HG03520 (cell line): ENCODE data around the gene CYP17A1.
"Not testable (repeated sequence)": the region's sequence is repeated elsewhere in the genome, so short reads cannot be mapped to it uniquely, and the experiment has no call there.

Experiments
- ATAC-seq: cut with Tn5 transposase; IDR thresholded peaks from one replicate; pipeline ENCODE4 v1.9.1; 2021; ENCODE audit warnings: mild to moderate bottlenecking, moderate library complexity; ENCODE audit not compliant: unreplicated experiment

The CYP17A1 gene, protein sequence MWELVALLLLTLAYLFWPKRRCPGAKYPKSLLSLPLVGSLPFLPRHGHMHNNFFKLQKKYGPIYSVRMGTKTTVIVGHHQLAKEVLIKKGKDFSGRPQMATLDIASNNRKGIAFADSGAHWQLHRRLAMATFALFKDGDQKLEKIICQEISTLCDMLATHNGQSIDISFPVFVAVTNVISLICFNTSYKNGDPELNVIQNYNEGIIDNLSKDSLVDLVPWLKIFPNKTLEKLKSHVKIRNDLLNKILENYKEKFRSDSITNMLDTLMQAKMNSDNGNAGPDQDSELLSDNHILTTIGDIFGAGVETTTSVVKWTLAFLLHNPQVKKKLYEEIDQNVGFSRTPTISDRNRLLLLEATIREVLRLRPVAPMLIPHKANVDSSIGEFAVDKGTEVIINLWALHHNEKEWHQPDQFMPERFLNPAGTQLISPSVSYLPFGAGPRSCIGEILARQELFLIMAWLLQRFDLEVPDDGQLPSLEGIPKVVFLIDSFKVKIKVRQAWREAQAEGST

DNA sequence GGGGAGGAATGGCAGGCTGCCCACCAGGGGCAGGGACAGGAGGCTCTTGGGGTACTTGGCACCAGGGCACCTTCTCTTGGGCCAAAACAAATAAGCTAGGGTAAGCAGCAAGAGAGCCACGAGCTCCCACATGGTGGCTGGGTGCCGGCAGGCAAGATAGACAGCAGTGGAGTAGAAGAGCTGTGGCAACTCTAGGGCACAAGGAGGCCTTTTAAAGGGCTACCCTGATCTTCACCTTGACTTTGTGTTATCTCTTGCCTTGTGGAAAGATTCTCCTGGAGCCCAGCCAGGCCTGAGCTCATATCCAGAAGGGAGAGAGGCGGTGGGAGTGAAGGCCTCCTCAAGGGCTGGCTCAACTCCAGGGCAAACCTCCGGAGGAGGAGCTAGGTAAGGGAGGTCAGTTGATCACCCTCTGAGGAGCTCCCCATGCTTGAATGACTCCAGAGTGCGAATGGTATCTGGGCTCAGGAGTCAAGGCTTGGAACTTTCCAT lies at the start of gene CYP17A1:
Gene CYP17A1, minus strand, starts transcription at position 184 of the 492 bp plus-strand sequence. Its CDS starts 52 bp downstream, at position 132.
- no peak for ATAC-seq

DNA sequence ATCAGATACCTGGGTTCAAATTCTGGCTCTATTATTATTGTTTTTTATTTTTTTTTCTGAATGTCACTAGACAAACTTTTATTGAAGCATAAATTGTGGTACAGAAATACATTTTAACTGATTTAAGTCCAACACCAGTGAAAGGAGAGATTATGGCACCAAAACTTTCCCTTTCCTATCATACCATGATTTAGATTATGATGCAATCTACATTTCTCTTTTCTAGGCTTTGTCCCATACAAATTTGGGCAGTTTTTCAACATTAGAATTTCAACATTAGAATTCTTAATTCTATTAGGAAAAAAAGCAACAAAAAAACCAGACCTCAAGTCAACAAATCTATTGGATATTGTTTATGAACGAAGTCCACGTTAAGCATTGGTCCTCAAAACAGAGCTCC lies 43.0 kb upstream of the CYP17A1 start:
- ATAC-seq: no peak

DNA sequence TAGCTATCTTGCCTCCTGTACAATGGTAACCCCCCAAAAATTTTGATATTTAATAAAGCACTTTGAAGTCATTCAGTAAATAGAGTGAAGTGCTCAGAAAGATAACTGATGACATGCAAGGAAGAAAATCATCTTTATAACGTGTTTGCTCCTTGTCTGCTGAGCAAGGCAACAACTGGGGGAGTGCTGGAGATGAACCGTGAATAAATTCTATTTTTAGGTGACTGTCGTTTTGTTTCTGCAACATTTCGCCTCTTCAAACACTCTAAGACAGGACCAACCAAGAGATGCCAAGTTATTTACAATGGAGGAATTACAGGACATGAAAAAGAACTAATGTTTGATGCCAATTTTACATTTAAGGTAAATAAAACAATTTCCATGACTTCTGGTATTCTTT lies 41.4 kb upstream of the CYP17A1 start:
- ATAC-seq: no peak

DNA sequence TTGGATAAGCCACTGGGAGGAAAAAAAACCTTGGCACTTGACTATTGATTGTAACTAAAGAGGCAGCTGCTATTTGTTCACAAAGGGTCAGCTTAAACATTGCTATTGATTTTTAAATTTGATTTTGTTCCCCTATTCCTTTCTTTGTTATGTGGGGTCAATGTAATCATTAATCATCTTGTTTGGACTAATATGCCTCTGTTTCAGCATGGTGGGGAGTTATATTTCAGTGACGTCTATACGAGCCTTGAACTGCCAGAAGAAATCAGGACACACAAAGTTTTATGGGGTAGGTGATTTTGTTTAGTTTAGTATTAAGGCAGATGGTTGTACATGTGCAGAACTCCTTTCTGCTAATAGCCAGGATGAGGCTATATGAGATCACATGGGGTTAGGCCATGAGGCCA lies 39.5 kb upstream of the CYP17A1 start:
- ATAC-seq: no peak

DNA sequence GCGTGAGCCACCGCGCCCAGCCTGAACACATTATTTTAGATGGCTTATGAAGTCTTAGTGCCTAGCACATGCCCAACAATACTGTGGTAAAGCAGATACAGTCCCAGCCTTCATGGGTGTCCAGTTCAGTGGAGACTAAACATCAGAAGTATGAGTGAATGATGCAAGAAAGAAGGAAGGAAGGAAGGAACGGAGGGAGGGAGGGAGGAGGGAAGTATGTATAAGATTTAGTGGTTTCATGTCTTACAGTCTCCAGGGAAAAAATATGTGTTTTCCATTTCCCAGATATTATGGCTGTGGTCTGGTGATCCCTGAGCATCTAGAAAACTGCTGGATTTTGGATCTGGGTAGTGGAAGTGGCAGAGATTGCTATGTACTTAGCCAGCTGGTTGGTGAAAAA lies 35.0 kb upstream of the CYP17A1 start:
- ATAC-seq: no peak

DNA sequence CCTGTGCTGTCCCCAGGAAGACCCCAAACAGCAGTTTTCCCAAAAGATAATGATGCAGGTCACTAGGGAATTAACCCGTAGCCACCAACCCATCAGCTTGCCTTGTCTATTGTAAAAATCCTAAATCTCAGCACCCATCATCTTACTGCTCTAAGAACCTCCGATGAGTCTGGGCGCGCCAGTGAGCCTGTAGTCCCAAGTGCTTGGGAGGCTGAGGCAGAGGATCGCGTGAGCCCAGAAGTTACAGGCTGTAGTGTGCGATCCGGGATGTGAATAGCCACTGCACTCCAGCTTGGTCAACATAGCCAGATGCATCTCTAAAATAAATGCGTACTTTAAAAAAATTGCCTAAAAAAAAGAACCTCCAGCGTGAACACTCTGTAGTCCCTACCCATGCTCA lies 33.0 kb upstream of the CYP17A1 start:
- ATAC-seq: no peak

DNA sequence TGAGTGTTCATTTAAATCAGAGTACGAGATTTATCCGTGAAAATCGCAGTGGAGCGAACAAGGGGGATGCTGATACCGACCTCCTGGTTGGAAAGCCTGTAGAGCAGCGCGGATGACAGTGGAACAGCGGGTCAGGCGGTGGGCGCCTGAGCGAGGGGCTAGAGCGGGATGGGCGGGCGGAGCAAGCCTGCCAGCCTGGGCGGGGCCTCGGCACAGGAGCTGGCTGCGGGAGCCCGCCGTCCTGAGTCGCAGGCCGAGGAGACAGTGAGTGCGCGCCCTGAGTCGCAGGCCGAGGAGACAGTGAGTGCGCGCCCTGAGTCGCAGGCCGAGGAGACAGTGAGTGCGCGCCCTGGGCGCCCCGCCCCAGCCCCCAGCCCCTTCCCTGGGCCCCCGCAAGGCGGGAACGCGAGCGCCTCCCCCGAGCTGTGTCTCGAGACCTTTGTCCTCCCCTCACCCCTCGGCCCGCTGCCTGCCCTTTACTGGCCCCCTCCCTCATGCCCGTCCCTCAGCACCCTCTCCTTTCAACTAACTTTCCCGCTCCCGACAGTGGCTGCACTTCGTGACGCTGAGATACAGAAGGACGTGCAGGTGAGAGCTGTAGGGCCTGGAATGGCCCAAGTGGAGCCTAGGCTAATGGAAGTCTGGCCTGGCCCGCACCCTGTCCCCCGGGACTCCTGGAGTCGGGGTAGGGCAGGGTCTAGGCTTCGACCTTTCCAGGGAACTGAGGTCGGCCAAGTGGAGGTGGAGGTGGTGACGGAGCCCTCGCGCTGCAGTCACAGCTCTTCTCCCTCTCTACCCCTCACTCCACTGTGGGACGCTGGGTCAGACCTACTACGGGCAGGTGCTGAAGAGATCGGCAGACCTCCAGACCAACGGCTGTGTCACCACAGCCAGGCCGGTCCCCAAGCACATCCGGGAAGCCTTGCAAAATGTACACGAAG lies 32.3 kb upstream of the CYP17A1 start, which contains the start of gene AS3MT:
Gene AS3MT, plus strand, starts transcription at position 213 of the 941 bp plus-strand sequence. Its CDS starts 123 bp downstream, at position 336.
- no peak for ATAC-seq

DNA sequence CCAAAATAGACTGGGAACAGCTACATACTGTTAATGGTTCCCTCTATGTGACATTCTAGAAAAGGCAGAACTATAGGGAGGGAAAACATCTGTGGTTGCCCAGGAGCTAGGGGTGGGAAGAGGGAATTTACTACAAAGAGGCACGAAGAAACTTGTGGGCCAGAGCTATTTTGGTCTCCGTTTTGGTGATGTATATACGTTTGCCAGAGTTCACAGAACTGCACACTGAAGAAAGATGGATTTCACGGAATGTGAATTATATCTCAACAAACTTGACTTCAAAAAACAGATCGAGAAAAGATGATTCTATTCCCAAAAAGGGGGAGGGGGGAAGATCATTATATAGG lies 31.7 kb upstream of the CYP17A1 start:
- ATAC-seq: no peak

DNA sequence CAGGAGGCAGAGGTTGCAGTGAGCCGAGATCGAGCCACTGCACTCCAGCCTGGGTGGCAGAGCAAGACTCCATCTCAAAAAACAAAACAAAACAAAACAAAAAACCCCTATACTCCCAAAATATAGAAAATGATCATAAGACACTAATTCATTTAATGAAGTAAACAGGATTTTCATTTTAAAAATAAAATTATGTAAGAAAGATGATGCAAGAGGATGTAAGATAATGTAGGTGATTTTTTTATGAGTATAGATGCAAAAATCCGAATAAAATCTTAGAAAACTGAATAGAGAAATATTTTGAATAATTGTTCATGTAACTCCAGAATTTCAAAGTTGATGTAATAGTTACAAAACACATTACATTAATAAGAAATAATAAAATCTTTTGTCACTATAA lies 28.4 kb upstream of the CYP17A1 start:
- no peak for ATAC-seq

DNA sequence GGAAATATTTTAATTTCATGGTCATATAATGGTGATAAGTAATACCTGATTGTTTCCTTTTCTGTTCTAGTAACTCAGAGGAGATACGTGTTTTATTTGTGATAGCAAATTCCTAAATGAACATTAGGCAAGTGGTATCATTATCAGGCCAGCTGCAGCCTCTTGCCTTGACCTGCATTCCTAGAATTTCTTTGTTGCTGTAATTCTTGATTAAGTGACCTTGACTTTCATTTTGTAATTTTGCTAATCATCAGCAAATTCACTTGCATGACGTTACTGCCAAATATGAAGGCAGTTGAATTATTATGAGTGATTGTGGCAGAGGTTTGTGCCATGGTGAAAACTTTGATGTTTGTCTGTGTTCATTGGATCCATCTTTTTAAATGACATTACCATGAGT lies 26.4 kb upstream of the CYP17A1 start:
- no peak for ATAC-seq

DNA sequence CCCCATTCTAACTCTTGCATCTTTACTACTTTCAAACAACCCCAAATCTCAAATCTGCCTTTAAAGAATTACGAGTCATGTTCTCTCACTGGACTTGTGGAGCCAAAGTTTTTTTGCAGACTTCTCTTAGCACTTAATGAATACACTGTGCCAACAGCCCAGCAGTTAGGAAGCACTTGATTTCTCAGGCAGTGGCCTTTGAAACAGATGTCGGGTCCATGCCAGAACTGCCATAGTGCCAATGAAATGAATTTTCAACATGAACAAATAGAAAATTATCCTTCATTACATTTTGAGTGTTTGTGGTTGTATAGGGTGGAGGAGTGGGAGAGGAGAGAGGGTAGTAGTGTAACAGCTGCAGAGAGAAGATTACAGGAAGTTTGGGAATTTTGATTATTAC lies 22.7 kb upstream of the CYP17A1 start:
- ATAC-seq: no peak

DNA sequence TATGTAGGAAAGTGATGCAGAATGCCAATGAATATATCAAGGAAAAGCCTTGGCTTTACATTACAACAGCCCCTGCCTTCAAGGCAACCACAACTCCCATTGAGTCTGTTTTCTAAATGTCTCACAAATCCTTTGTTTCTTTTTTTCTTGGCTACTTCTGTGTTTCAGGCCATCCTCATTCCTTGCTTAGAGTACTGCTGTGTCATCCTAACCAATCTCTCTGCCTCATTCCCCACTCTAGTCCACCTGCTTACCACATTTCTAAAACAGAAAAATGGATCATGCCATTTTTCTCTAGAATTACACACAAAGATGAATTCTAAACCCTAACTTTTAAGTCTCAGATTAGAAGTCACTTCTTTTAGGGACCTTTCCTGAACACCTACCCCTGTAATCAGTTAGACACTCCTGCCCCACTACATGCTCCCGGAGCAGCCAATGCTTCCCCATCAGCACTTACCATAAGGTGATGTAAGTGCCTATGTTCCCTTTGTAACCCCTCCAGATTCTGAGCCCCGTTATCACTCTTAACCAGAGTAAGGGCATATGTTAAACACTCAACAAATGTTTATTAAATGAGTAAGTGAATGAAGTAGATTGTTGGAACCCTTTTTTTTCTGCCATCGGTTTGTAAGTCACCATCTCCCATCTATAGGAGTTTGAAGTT lies 19.7 kb upstream of the CYP17A1 start:
- ATAC-seq: no peak

DNA sequence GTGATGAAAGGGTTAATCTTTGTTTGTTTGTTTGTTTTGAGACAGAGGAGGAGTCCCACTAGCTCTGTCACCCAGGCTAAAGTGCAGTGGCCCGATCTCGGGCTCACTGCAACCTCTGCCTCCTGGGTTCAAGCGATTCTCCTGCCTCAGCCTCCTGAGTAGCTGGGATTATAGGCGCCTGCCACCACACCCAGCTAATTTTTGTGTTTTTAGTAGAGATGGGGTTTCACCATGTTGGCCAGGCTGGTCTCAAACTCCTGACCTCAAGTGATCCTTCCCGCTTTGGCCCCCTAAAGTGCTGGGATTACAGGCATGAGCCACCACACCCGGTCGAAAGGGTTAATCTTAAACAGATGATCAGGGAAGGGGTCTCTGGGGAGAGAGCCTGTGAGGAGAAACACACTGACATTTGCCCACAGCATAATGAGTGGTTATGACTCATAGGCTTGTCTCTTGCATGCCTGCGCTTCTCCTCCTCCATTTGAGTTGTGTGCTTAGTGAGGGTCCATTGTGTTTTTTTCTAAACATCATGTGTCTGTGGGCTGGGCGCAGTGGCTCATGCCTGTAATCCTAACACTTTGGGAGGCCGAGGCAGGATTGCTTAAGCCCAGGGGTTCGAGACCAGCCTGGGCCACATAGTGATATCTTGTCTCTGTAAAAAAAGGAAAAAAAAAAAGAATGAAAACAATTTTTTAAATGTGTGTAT lies 18.7 kb upstream of the CYP17A1 start:
- ATAC-seq: not testable (repeated sequence)

DNA sequence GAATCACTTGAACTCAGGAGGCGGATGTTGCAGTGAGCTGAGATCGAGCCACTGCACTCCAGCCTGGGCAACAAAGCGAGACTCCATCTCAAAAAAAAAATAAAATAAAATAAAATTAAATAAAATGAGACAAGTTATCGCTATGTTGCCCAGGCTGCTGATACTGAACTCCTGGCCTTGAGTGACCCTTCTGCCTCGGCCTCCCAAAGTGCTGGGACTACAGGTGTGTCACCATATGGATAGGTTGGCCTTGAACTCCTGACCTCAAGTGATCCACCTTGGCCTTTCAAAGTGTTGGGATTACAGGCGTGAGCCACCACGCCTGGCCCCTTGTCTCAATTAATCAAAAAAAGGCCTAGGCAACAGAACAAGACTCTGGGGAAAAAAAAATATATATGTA lies 16.0 kb upstream of the CYP17A1 start:
- not testable (repeated sequence) for ATAC-seq

DNA sequence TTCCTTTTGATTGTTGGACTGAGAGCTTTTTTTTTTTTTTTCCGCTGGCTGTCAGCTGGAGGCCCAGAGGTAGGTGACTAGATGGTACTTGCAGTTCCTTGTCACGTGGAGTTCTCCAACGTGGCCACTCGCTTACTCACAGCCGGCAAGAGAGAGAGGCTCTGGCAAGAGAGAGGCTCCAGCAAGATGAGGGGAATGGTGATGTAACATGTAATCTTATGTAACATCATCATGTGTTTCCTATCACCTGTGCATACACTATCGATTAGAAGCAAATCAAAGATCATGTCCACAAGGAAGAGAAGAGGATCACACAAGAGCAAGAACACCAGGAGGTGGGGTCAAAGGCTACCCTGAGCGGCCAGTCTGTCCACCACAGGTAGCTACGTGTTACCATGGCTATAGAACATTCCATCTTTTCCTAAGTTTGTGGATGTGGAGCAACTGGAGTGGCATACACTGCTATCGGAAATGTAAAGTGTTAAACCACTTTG lies 12.9 kb upstream of the CYP17A1 start:
- no peak for ATAC-seq

DNA sequence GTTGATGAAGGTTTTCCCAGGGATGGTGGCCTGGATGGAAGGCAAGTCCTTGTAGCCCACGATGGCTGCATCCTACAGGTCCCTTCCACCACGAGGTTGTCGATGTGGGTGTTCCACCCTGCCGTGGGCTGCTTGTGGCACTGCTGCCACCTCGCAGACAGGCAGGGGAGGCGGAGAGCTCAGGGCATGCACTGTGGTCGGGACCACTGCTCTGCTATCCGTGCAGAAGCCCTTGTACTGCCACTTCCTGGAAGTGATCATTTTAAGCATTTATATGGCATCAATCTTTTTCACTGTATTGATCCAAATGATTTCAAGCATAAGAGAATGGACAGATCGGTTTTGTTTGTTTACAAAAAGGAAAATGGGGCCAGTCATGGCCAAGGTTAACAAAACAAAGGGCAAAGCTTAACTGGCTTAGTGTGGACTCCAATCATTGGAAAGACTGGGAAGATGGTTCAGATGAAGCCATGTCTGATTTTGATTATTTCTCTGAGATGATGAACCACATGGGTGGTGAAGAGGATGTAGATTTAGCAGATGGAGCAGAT lies 8.2 kb upstream of the CYP17A1 start:
- ATAC-seq: no peak

DNA sequence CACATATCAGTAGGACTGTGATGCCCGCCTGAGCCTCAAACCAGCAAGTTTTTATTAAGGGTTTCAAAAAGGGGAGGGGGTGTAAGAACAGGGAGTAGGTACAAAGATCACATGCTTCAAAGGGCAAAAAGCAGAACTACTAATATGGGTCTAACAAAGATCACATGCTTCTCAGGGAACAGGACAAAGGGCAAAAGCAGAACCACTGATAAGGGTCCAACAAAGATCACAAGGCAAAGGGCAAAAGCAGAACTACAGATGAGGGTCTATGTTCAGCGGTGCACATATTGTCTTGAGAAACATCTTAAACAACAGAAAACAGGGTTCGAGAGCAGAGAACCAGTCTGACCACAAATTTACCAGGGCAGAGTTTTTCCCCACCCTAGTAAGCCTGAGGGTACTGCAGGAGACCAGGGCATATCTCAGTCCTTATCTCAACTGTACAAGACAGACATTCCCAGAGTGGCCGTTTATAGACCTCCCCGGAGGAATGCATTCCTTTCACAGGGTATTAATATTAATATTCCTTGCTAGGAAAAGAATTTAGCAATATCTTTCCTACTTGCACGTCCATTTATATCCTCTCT lies 7.1 kb upstream of the CYP17A1 start:
- not testable (repeated sequence) for ATAC-seq

DNA sequence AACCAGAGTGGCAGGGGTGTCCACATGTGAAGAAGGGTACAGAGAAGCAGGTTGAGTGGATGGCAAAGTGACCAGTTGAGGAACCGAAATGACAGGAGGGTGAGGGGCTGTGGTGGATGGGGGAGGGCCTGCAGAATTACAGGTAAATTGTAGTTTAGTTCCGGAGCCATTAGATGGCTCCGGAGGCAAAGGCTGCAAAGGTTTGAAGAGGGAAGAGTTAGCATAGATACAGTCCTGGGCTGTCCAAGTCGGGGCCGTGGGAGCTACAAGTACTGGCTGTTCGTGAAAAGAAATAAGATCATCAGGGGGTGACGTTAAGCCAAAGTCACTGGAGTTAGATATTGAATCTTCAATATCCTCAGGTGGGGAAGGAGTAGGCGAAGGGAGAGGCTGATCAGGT lies 5.9 kb upstream of the CYP17A1 start:
- not testable (repeated sequence) for ATAC-seq

DNA sequence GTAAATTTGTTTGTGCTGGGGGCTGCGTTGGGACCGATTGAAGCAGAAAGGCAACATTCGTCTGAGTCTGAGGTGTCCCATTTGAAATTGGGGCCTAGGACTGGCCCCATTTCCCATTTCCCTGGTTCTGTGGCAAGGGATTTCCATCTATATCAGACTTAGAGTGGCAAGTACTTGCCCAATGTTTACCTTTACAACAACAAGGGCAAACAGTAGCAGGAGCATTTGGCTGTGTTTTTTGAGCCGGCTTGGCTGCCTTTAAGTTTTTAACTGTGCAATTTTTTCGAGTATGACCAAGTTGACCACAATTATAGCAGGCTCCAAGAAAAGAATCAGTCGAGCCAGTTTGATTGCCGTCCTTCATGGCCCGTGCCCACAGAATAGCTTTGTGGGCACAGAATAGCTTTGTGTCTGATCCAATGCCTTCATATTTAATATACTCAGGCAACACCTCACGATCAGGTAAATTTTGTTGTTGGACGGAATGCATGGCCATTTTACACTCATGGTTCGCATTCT lies 4.7 kb upstream of the CYP17A1 start:
- no peak for ATAC-seq
